Hypothalamus (tissue), 51 donors: Measurements from ENCODE around the gene HSPA12B.

Experiments
- DNase-seq, 51 donors: peaks; one replicate each; lab custom pipeline; 2025; lab: John Stamatoyannopoulos, UW

Gene HSPA12B

GRCh38 chr20:3763671-3764601 lies 31.5 kb downstream of the HSPA12B start:
- no peak for DNase-seq

- no peak for DNase-seq
Measured at GRCh38 chr20:3764659-3765058, 32.2 kb downstream of the HSPA12B start.

DNA sequence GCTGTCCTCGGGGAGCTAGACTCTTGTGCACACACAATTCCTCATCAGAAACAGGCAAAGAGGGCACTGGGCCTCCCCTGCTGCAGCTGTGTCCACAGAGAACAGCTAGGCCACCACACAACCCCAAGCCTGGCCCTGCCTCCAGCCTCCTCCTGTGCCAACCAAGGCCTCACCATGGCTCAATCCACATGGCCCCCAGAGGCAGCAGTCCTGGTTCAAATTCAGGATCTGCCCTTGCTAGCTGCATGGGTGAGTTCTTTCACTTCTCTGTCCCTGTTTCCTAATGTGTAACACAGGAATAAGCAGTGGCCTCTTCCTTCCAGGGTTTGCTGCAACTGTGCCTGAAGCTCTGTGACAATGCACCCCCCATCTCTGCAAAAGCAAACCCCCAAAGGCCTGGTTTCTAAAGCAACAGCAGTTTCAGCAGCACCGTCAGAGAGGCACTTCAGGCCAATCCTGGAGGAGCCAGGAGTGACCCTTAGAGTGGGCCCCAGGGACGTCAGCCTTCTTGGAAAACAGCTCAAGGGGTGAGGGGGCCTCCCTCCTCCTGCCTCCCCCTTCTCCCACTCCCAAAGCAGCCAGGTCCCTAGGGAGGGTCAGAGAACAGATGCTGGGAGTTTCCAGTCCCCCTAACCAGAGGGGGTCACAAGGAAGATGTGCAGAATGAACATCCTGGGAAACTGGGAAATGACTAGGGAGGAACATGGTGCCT lies 32.8 kb downstream of the HSPA12B start:
- no peak for DNase-seq

GRCh38 chr20:3766422-3767109 lies 34.1 kb downstream of the HSPA12B start:
- no peak for DNase-seq

DNA sequence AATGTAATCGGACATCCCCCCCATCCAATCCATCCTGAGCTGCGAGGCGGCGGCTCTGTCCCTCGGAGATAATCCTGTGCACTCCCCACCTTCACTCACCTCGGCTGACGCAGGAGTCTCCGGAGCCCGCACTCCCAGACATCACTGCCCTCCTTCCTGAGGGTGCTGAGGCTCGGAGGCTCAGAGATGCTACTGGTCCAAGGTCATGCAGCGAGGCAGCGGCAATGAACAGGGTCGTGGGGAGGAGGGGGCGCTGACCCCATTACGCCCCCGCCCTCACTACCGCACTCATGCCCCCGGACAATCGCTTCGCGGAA lies 34.6 kb downstream of the HSPA12B start:
- peak in 1 of 51 donors; percentile 21 for DNase-seq

DNA sequence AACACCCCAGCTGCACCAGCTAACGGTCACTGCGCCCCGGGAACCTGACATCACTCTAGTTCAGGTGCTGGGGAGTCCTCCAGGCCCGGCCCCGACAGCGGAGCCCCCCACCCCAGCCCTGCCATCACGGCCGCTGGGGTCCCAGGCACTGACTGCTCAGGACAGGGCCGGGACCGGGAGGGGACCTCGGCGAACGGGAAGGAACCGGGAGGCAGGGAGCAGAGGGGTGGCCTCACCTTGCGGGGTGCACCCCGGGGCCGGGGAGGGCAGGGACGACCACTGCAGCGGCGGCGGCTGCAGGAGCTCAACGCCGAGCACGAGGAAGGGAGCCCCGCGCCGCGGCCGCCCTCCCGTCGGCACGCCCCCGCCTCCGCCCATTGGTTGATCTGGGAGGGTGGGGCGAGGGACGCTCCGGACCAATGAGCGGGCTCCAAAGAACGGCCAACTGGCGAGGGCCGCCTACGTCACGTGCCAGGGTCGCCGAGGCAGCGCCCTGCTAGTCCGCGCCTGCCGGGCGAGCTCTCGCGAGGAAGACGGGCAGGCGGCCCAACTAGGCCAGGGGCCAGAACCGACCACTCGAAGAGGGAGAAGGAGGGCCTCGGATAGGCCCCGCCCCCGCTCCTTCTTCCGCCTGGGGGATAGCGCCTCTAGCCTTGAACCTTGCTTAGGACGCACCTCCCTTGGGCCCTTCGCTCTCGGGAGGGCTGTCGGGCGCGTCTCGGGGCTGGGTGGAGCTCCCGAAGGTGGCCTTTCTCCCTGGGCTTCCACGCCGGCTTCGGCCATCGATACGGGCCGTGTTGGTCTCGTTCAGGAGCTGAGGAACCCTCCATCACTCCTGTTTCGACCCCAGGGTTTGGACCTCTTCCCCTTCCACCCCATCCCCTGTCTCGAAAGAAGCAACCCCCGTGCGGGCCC lies 35.2 kb downstream of the HSPA12B start, which contains the start of gene ADISSP:
Gene ADISSP (minus strand): TSS at position 327 of the 915 bp plus-strand sequence. CDS start 7,653 bp downstream, outside the sequence.
- peak; percentile 71 to 99 (median 98) for DNase-seq

DNA sequence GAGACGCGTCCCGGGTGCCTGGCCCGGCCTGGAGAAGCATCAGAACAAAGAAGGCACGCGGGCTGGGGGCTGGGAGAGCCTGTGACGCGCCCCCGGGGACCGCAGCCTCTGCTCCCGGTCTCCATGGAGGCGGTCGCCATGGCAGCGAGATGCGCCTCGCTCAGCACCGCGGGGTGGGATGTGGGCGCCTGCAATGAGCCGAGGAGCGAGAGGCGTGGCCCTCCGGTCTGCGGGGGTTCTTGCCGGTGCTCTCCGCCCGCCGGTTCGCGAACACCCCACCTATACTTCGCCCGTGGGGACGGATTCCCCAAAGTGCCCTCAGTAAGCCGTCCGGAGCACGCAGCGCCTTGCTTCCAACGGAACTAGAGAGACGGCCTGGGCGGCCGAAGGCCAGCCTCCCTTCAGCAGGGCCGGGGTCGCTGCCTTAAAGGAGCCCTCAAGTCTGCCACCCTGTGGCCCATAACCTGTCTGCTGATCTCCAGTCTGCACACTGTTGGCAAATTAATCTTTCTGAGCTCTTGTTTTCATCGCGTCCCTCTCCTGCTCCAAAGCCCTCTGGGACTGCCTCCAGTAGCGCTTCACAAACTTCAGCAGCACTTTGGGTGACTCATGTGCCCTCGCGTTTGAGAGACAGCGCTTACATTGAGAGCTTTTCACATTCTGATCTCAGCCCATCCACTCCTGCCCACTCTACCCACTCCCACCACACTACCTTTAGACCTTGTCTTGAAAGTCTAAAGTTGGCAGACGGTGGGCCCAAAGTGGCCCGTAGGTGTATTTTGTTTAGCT lies 36.1 kb downstream of the HSPA12B start:
- peak in 47 of 51 donors; percentile 24 to 90 (median 69) for DNase-seq

GRCh38 chr20:3771552-3772058 lies 39.1 kb downstream of the HSPA12B start:
- no peak for DNase-seq

GRCh38 chr20:3775457-3776108 lies 43.1 kb downstream of the HSPA12B start:
- no peak for DNase-seq

DNA sequence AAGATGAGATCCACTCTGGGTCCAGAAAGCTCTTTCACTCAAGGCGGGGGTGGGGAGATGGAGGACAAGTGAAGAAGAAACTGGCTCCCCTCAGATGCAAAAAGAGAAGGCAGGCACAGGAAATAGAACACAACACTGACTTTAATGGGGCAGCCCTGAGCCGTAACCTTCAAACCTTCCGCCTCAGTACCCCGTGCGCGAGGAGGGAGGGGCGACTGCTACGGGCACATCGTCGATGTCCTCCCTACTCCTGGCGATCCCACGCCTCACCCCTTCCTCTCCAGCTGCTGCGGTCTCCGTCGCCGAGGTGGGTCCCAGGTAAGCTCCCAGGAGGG lies 44.9 kb downstream of the HSPA12B start:
- DNase-seq, result no peak

GRCh38 chr20:3777716-3778629 lies 45.5 kb downstream of the HSPA12B start:
- DNase-seq, result peak in 7 of 51 donors; percentile 9 to 34 (median 21)

DNA sequence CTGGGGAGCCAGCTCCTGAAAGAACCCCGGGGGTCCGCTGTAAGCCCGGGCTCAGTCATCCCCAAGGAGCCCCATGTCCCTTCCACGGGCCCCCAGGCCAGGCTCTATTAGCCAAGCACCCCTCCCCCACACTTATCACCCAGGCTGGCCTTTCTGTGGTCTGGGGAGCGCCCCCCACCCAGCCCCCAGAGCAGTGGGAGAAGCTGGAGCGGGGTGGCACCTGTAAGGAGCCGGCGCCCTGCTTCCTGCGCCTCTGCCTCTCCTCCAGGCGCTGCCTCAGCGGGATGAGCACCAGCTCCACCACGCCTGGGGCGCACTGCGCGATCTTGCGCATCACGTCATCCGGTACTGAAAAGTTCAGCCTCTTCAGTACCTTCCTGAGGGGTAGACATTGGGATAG lies 46.5 kb downstream of the HSPA12B start:
- DNase-seq, result no peak

- peak in 48 of 51 donors; percentile 21 to 89 (median 67) for DNase-seq
Measured at GRCh38 chr20:3781153-3781910, 48.8 kb downstream of the HSPA12B start, which contains the start of gene SPEF1. TSS of gene SPEF1 (minus strand) at chr20:3781448. CDS start at chr20:3781287, 161 bp downstream.

- no peak for DNase-seq
Measured at GRCh38 chr20:3782597-3782996, 50.1 kb downstream of the HSPA12B start.

DNA sequence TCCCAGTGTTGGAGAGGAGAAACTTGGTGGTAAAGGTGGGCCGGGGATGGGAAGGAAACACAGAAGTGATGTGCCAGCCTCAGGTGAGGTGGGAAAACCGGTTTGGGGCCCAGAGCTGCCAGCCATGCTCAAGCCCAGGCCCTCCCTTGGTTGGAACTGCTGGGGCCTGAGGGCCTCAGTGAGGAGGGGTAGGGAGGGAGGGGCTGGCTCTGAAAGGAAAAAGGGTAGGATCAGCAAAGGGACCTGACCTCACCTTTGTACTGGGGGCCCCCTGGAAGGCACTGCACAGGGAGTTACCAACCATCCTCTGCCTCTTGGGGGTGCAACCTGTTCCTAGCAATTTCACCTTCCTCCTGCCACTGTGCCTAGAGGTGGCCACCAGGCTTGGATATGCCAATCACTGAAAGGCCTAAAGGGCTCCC lies 50.6 kb downstream of the HSPA12B start:
- no peak for DNase-seq

GRCh38 chr20:3783511-3784195 lies 51.2 kb downstream of the HSPA12B start:
- peak in 2 of 51 donors; percentile 17 to 37 for DNase-seq
